Esophagus (tissue), 2 donors: ENCODE measurements around the gene BRD3OS. TPM values are rescaled to one million over a fixed set of nuclear protein-coding genes. Genes with fewer than 3 reads are reported as not detected.

Experiments used
- H3K27ac ChIP-seq, 2 donors: one replicate each; pipeline ENCODE4 v1.5.1; 2013; ENCODE audit warnings: low read depth in 2 of 2, mild to moderate bottlenecking in 2 of 2, inconsistent platforms in 1 of 2, low read length in 1 of 2, moderate library complexity in 1 of 2
- H3K27me3 ChIP-seq, 2 donors: one replicate each; pipeline ENCODE4 v1.6.1; 2013; ENCODE audit warnings: low read length in 2 of 2, control low read depth in 1 of 2, mild to moderate bottlenecking in 1 of 2; ENCODE audit not compliant: insufficient read depth in 2 of 2, control insufficient read depth in 1 of 2
- H3K36me3 ChIP-seq, 2 donors: one replicate each; pipeline ENCODE4 v1.6.1; 2013; ENCODE audit warnings: low read length in 1 of 2; ENCODE audit not compliant: control insufficient read depth in 2 of 2, insufficient read depth in 2 of 2
- H3K4me1 ChIP-seq, 2 donors: one replicate each; pipeline ENCODE4 v1.6.1; 2013; ENCODE audit warnings: low read length in 1 of 2; ENCODE audit not compliant: control insufficient read depth in 2 of 2, insufficient read depth in 2 of 2
- H3K4me3 ChIP-seq, 2 donors: one replicate each; pipeline ENCODE4 v1.5.1; 2013; ENCODE audit warnings: low read length in 2 of 2, mild to moderate bottlenecking in 2 of 2, low read depth in 1 of 2, moderate library complexity in 1 of 2
- H3K9me3 ChIP-seq, 2 donors: one replicate each; pipeline ENCODE4 v1.6.1; 2013; ENCODE audit warnings: mild to moderate bottlenecking in 2 of 2, low read depth in 1 of 2, low read length in 1 of 2, moderate library complexity in 1 of 2; ENCODE audit not compliant: control insufficient read depth in 2 of 2, insufficient read depth in 1 of 2
- WGBS, 2 donors: extraction: QIAGEN DNeasy Blood & Tissue Kit; methylation state at CpG; one replicate each; pipeline ENCODE4 v1.1.7; 2013; 5-methylcytosine and 5-hydroxymethylcytosine counted together
- polyA plus RNA-seq, 2 donors: library from polyadenylated mRNA; stranded (reverse); fragments of 200-250 nt; gene quantifications; one replicate each; pipeline ENCODE4 v1.2.3, GENCODE V29; 2013
- donor health status: healthy with polysubstance abuse.
- donor health status: Bipolar disorder and iron deficiency.

The BRD3OS gene
- polyA plus RNA-seq, 2 donors, result 2.7 to 3.5 TPM

DNA sequence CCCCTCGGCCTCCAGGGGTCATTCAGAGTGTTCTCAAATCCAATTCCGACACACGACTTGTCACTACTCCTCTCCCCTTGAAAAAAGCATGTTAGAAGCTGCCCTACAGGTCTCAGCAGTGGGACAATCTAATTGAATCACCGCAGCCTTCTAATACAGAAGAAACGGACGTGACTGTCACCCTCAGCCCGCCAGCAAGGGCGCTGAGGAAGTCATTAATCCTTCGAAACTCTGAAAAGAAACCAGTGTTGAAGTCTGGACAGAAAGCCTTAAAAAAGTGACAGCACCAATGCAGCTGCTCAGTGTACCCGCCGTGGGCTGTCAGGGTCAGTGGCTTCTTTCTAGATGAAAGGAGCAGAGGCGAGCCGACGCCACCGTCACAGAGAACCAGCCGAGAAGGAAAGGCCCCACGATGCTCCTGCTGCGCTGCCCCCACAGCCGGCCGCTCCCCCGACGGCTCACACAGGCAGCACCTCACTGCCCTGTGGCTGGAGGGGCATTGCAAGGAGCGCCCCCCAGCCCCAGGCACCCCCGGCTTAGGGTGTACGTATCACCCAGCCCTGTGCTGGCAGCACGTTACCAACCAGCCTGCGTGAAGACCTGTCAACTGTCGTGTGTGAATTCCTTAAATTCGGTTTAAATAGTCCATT lies 5.7 kb downstream of the BRD3OS start:
- Histone ChIP-seq H3K4me1 (peaks cover 0 to 7% of the 10 kb centered on the region in 2 donors), H3K27me3 (no peaks in the 10 kb centered on the region), H3K27ac (no peak overlapping the region), H3K36me3 (peaks cover 16 to 35% of the 10 kb centered on the region in 2 donors), H3K4me3 (no peak overlapping the region), H3K9me3 (no peaks in the 10 kb centered on the region)
- 84 to 86% methylated on average over 29 of the region's 29 CpGs for WGBS, 2 donors

DNA sequence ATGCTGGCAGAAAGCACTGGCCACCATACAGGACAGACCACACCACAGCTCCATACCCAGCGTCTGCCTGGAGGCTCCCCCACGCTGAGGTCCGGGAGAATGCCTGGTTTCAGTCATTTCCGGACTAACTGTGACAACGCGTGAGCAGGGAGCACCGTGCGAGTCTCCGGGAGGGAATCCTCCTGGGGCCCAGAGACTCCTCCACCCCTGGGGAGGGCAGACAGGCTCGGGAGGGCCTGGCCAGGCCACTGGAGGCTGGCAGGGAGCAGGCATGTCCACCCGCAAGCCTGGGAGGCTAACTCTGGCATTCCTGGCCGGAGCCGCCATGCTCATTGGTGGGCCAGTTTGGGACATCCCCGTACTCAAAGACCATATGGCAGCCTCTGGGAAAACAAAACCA lies 6.5 kb downstream of the BRD3OS start:
- Histone ChIP-seq H3K4me1 (no peaks in the 10 kb centered on the region), H3K9me3 (no peaks in the 10 kb centered on the region), H3K27ac (no peak overlapping the region), H3K36me3 (peaks cover 16 to 38% of the 10 kb centered on the region in 2 donors), H3K27me3 (no peaks in the 10 kb centered on the region), H3K4me3 (no peak overlapping the region)
- WGBS, 2 donors, result 90 to 93% methylated on average over 14 of the region's 14 CpGs

DNA sequence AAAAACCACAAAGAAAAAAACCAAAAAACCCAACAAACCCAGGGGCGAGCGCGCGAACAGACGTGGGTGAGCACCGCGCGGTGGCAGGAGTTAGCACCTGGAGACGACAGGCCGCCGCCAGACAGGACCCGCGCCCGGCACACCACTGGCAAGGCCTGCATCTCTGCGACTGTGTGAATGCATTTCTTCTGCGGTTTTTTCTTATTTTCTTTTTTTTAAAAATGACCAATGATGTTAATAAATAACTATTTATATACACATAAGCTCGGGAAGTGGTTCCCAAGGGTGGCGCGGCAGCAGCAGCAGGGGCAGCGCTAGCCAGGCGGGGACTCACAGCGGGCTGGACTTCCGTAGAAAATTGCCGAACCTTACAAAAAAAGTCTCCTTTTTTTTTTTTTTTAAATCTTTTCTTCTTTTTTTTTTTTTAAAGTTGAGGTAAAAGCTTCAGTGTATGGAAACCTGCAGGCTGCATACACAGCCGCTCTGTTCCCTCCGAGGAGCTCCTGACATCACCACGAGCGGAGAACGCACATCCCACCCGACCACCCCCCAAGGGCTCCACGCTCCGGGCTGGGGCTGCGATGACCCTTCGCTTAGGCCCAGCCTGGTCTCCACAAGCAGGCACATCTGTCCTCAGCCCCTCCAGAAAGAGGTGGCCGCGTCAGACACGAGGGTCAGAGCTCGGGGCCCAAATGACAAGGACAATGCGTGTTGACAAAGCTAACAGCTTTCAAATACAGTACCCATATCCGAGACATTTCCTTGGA lies 7.4 kb downstream of the BRD3OS start:
- Histone ChIP-seq H3K4me3 (no peak overlapping the region), H3K27ac (no peak overlapping the region), H3K9me3 (no peaks in the 10 kb centered on the region), H3K4me1 (no peaks in the 10 kb centered on the region), H3K27me3 (no peaks in the 10 kb centered on the region), H3K36me3 (peaks cover 16 to 38% of the 10 kb centered on the region in 2 donors)
- WGBS, 2 donors, result 93 to 95% methylated on average over 40 of the region's 40 CpGs

DNA sequence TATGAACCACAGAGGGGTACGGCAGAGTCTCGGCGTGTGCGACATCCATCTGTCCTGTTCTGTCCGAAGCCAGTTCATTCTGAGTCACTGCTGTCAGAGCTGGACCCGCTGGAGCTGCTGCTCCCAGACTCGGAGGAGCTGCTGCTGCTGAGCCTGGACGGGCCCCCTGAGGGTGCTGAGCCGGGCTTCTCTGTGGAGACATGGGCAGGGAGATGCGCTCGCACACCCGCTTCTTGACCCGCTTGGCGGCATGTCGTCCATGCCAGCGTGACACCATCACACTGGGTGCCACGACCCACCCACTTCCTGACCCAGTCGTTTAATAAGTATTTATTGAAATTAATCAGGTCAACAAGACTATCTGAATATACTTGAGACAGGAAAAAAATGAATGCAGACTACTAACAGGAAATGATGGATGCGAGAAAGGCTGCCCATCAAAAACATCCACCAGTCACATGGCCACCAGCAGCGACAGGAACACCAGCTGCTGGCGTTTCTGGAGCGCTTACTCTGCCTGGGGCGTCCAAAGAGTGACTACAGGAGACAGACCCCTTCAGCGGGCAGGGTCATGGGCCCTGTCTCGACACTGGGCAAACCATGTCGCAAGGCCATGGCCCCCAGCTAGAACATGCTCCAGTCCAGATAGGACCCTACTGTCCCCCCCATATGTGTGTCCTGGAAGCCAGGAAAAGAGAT lies 8.4 kb downstream of the BRD3OS start:
- H3K4me1 ChIP-seq, result no peaks in the 10 kb centered on the region
- no peaks in the 10 kb centered on the region for H3K27me3 ChIP-seq
- H3K36me3 ChIP-seq, result peaks cover 16 to 38% of the 10 kb centered on the region in 2 donors
- no peaks in the 10 kb centered on the region for H3K9me3 ChIP-seq
- no peak overlapping the region for H3K4me3 ChIP-seq
- H3K27ac ChIP-seq, result no peak overlapping the region
- WGBS, 2 donors, result 94 to 95% methylated on average over 26 of the region's 26 CpGs

DNA sequence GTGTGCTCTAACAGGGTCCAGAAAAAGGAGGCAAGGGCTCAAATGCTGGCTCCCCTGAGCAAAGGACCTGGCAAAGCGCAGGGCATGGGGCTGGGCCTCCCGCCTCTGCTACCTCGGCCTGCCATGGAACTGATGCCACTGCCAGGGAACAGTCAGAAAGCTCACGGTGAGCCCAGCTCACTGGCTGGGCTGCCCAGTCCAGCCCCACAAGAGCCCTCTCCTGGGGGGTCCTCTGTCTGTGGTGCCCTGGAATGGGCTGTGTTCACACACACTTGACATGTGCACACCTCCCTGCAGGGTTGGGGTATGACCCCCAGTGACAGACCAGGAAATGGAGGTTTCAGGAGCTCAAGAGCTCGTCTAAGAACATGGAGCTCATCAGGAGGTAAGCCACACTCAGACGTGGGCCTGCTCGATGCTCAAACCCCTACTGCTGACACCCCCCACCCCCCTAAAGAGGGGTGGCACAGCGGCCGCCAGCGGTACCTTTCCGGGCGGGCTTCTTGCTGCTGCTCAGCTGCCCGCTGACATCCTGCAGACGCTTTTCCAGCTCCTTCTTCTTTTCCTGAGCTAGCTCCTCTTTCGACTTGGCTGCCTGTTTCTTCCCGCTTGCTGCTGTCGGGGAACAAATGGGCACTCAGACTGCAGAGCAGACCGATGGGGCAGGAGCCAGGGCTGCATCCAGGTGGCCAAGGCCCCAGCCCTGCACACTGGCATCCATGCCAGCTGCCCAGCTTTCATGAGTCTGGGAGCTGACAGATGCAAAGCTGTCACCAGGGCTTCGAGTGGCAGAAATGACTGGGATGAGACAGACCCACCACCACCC lies 9.1 kb downstream of the BRD3OS start:
- peaks cover 16 to 44% of the 10 kb centered on the region in 2 donors for H3K36me3 ChIP-seq
- H3K27me3 ChIP-seq, result no peaks in the 10 kb centered on the region
- H3K9me3 ChIP-seq, result no peaks in the 10 kb centered on the region
- H3K4me3 ChIP-seq, result no peak overlapping the region
- H3K4me1 ChIP-seq, result no peaks in the 10 kb centered on the region
- no peak overlapping the region for H3K27ac ChIP-seq
- WGBS, 2 donors, result 92 to 94% methylated on average over 19 of the region's 19 CpGs

DNA sequence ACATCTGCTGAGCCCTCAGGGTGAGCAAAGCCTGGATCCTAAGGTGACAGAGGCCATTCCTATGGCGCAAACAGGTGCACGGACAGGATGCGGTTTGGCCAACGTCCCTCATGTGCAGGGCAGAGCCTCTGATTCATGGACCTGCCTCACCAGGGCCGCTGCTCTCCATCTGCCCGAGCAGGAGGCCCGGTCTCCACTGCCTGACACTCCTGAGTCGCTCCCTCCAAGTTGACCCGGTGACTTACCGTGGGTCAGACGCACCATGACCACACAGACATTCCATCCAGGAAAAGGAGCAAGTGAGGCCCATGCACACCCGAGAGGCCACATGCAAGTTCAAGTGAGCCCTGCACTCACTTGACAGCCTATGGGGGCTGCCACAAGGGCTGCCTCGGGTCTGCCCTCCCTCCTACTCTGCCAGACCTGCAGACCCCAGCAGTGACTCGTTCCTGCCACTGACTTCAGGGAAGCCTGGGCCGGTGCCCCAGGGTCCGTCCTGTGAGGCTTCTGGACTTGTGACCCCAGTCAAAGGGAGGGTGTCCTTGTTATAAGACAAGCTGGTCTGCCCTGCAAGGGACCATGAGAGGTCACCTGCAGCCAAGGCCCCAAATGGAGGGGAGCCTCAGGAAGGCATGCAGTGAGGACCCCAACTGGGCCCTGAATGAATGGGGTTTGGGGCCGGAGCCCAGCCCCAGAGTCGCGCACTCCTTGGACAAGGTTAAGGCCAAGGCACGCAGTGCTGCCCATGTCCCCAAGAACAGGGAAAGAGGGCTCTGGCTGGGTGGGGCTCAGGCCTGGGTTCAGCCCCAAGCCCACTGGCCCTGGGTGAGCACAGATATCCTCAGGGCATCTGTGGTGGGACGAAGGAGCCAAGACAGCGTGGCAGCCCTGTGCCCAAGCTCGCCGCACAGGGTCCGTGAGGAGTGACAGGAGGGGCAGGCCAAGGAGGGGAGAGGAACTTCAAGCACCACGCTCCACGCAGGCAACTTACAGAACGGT lies 10.1 kb downstream of the BRD3OS start:
- 94 to 95% methylated on average over 28 of the region's 28 CpGs for WGBS, 2 donors
- Histone ChIP-seq H3K4me1 (no peaks in the 10 kb centered on the region), H3K27ac (no peak overlapping the region), H3K36me3 (peaks cover 16 to 52% of the 10 kb centered on the region in 2 donors), H3K4me3 (no peak overlapping the region), H3K27me3 (no peaks in the 10 kb centered on the region), H3K9me3 (no peaks in the 10 kb centered on the region)

DNA sequence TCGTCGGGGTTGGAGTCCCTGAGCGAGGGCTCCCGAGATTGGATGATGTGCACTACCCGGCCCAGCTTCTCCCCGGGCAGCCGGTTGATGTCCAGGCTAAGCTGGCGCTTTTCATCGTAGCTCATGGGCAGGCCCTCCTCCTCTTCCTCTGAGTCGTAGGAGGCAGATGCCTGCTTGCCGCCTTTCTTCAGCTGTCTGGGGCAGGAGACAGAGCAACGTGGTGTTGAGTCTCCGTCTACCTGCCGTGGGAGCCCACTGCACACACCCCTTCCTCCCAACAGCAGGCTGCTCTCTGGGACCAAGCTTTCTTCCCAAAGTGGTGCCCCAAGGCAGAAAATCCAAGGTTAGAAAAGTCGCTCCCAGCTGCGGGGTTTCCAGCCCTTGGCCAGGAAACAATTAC lies 10.8 kb downstream of the BRD3OS start:
- Histone ChIP-seq H3K4me3 (no peak overlapping the region), H3K4me1 (peaks cover 0 to 3% of the 10 kb centered on the region in 2 donors), H3K27ac (no peak overlapping the region), H3K27me3 (no peaks in the 10 kb centered on the region), H3K9me3 (no peaks in the 10 kb centered on the region), H3K36me3 (peaks cover 16 to 54% of the 10 kb centered on the region in 2 donors)
- WGBS, 2 donors, result 93 to 96% methylated on average over 15 to 16 of the region's 16 CpGs

DNA sequence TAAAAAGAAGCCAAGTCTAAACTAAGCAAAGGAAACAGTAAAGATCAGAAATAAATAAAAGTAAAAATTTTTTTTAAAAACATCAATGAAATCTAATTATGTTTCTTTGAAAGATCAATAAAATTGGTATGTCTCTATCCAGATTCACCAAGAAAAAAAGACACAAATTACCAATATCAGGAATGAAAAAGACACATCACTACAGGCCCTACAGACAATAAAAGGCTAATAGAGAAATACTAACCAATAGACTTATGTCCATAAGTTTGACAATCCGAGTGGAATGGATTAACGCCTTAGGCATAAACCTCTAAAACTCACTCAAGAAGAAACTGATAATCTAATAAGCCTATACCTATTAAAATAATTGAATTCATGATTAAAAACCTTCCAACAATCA lies 12.4 kb downstream of the BRD3OS start:
- Histone ChIP-seq H3K4me3 (no peak overlapping the region), H3K36me3 (peaks cover 14 to 56% of the 10 kb centered on the region in 2 donors)
- 97 to 98% methylated on average over 2 of the region's 2 CpGs for WGBS, 2 donors

More for the DNA sequence above, 12.4 kb downstream of the BRD3OS start:
- no peaks in the 10 kb centered on the region for H3K27me3 ChIP-seq
- peaks cover 0 to 7% of the 10 kb centered on the region in 2 donors for H3K4me1 ChIP-seq
- H3K27ac ChIP-seq, result no peak overlapping the region
- H3K9me3 ChIP-seq, result no peaks in the 10 kb centered on the region
